Gastroesophageal sphincter (tissue), 3 donors: ENCODE results near the gene KLHDC8A.

ENCODE experiments used
- CTCF ChIP-seq, 4 experiments: fragments of 200-600 bp in 2 of 4; fragments of 450-650 bp in 2 of 4; sonication (generic) in 1 of 4; IDR thresholded peaks; one replicate each; pipeline ENCODE4 v1.5.1; 2017 to 2019; ENCODE audit warnings: antibody characterized with exemption in 4 of 4, mild to moderate bottlenecking in 2 of 4, moderate library complexity in 2 of 4
- POLR2A ChIP-seq, 2 donors: fragments of 450-650 bp; IDR thresholded peaks; one replicate each; pipeline ENCODE4 v1.6.1; 2017; ENCODE audit warnings: antibody characterized with exemption in 2 of 2, mild to moderate bottlenecking in 2 of 2, moderate library complexity in 1 of 2

GRCh38 chr1:205316161-205316566, 40.6 kb downstream of the KLHDC8A start:
- TF ChIP-seq POLR2A (IDR thresholded peaks at IDR 0.05): no peak
- no peak for TF ChIP-seq CTCF (IDR thresholded peaks at IDR 0.05)
